HCT116 (cell line): Measurements from ENCODE around the gene AIM2. TPM values are rescaled to one million over a fixed set of nuclear protein-coding genes. Genes with fewer than 3 reads are reported as not detected.

Experiments
- ATAC-seq: fragments of 200-7000 bp; cut with Tn5 transposase; 2 replicates; pipeline ENCODE4 v1.9.1; 2020; ENCODE audit warnings: mild to moderate bottlenecking, moderate library complexity
- BruUV-seq: library from RNA; stranded (reverse); fragments of 400-500 nt; replicated peaks from 2 replicates; lab custom pipeline; 2021; lab: Mats Ljungman, UMichigan
- CTCF ChIA-PET: fragments of 300-600 bp; sonication (Branson Sonifier 250); formaldehyde crosslinking; loops from one replicate; lab custom pipeline; 2021; ENCODE audit warnings: antibody characterized with exemption; lab: Charles Lee
- POLR2A ChIA-PET: fragments of 300-600, 350-600 bp; sonication (Branson Sonifier 250); formaldehyde crosslinking; loops from one replicate; lab custom pipeline; 2021; ENCODE audit warnings: antibody characterized with exemption; lab: Charles Lee
- RAD21 ChIA-PET, 2 experiments: fragments of 300-600 bp; sonication (Branson Sonifier 250); formaldehyde crosslinking; loops; one replicate each; lab custom pipeline; 2023; ENCODE audit warnings: low total read pairs in 2 of 2; ENCODE audit not compliant: uncharacterized antibody in 2 of 2, unreplicated experiment in 2 of 2, low non-redundant PET in 1 of 2; lab: Charles Lee
- DNase-seq: peaks from one replicate; pipeline ENCODE4 v3.0.0-alpha.2; 2010; ENCODE audit warnings: low read depth, low spot score
- H2AFZ ChIP-seq: fragments of 200-600 bp; shearing (Covaris generic), sonication (generic); 2 replicates; pipeline ENCODE4 v1.6.1; 2017; ENCODE audit warnings: low read depth, mixed run types, mixed read lengths, antibody characterized with exemption, low read length; ENCODE audit not compliant: poor library complexity, severe bottlenecking
- H3K27ac ChIP-seq: 2 replicates; pipeline ENCODE4 v1.5.1; 2012; ENCODE audit warnings: low read depth, low read length
- H3K27me3 ChIP-seq: fragments of 200-600 bp; sonication (generic); 2 replicates; pipeline ENCODE4 v1.6.1; 2016; ENCODE audit warnings: mixed run types, low read length, mixed read lengths; ENCODE audit not compliant: insufficient read depth
- H3K36me3 ChIP-seq, 2 experiments: fragments of 200-500 bp in 1 of 2; fragments of 200-600 bp in 1 of 2; sonication (Bioruptor generic) in 1 of 2; sonication (generic) in 1 of 2; 2 replicates each; pipeline versions ENCODE4 v1.5.1 to v1.6.1; 2014 to 2016; ENCODE audit warnings: low read length in 2 of 2, inconsistent platforms in 1 of 2, mixed read lengths in 1 of 2, mixed run types in 1 of 2; ENCODE audit not compliant: insufficient read depth in 2 of 2, control insufficient read depth in 1 of 2
- H3K4me1 ChIP-seq, 2 experiments: fragments of 200-600 bp in 1 of 2; sonication (generic) in 1 of 2; 2 replicates each; pipeline versions ENCODE4 v1.5.1 to v1.6.1; 2012 to 2017; ENCODE audit warnings: low read length in 2 of 2, inconsistent platforms in 1 of 2, mild to moderate bottlenecking in 1 of 2, mixed read lengths in 1 of 2, mixed run types in 1 of 2, moderate library complexity in 1 of 2; ENCODE audit not compliant: insufficient read depth in 2 of 2, control insufficient read depth in 1 of 2
- H3K4me2 ChIP-seq: fragments of 200-600 bp; sonication (generic); 2 replicates; pipeline ENCODE4 v1.6.1; 2017; ENCODE audit warnings: mixed run types, low read length, mixed read lengths
- H3K4me3 ChIP-seq, 2 experiments: fragments of 200-600 bp in 1 of 2; sonication (generic) in 1 of 2; replicated peaks in 1 of 2; 2 replicates each; pipeline ENCODE4 v1.5.1; 2011 to 2016; ENCODE audit warnings: low read length in 2 of 2, control low read depth in 1 of 2, low read depth in 1 of 2, mild to moderate bottlenecking in 1 of 2, mixed read lengths in 1 of 2, mixed run types in 1 of 2
- H3K79me2 ChIP-seq: fragments of 200-600 bp; sonication (generic); 2 replicates; pipeline ENCODE4 v1.6.1; 2017; ENCODE audit warnings: mild to moderate bottlenecking, mixed run types, low read length, moderate library complexity, mixed read lengths; ENCODE audit not compliant: insufficient read depth
- H3K9ac ChIP-seq: fragments of 200-600 bp; sonication (generic); 2 replicates; pipeline ENCODE4 v1.6.1; 2016; ENCODE audit warnings: low read length, mixed read lengths
- H3K9me2 ChIP-seq: fragments of 200-600 bp; sonication (generic), shearing (Covaris generic); 2 replicates; pipeline ENCODE4 v1.6.1; 2017; ENCODE audit warnings: mixed run types, mild to moderate bottlenecking, moderate library complexity; ENCODE audit not compliant: insufficient read depth
- H3K9me3 ChIP-seq, 2 experiments: fragments of 200-500 bp in 1 of 2; fragments of 200-600 bp in 1 of 2; sonication (Bioruptor generic) in 1 of 2; sonication (generic) in 1 of 2; 2 replicates each; pipeline ENCODE4 v1.6.1; 2014 to 2017; ENCODE audit warnings: low read length in 2 of 2, mixed read lengths in 2 of 2, inconsistent platforms in 1 of 2, low read depth in 1 of 2, mild to moderate bottlenecking in 1 of 2, mixed run types in 1 of 2, moderate library complexity in 1 of 2; ENCODE audit not compliant: control insufficient read depth in 1 of 2, insufficient read depth in 1 of 2
- H4K20me1 ChIP-seq: fragments of 200-600 bp; sonication (generic), shearing (Covaris generic); 2 replicates; pipeline ENCODE4 v1.6.1; 2017; ENCODE audit warnings: mixed run types, mild to moderate bottlenecking, moderate library complexity; ENCODE audit not compliant: insufficient read depth
- CBX3 ChIP-seq: IDR thresholded peaks from 2 replicates; pipeline ENCODE4 v1.6.1; 2012; ENCODE audit warnings: low read depth
- CEBPB ChIP-seq: IDR thresholded peaks from 2 replicates; pipeline ENCODE4 v1.6.1; 2012; ENCODE audit warnings: low read depth
- EGR1 ChIP-seq: IDR thresholded peaks from 2 replicates; pipeline ENCODE4 v1.6.1; 2012; ENCODE audit warnings: low read depth
- EZH2 ChIP-seq: fragments of 200-600 bp; sonication (generic); IDR thresholded peaks from 2 replicates; pipeline ENCODE4 v1.6.1; 2017; ENCODE audit warnings: antibody characterized with exemption, mixed run types
- EZH2phosphoT487 ChIP-seq: fragments of 200-600 bp; IDR thresholded peaks from 2 replicates; pipeline ENCODE4 v1.6.1; 2018; ENCODE audit warnings: antibody characterized with exemption, borderline replicate concordance
- FOSL1 ChIP-seq: IDR thresholded peaks from 2 replicates; pipeline ENCODE4 v1.6.1; 2012; ENCODE audit warnings: low read depth
- JUND ChIP-seq: IDR thresholded peaks from 2 replicates; pipeline ENCODE4 v1.6.1; 2012
- POLR2AphosphoS5 ChIP-seq: IDR thresholded peaks from 2 replicates; pipeline ENCODE4 v1.6.1; 2011; ENCODE audit warnings: mild to moderate bottlenecking, low read depth, low read length, moderate library complexity
- REST ChIP-seq: IDR thresholded peaks from 2 replicates; pipeline ENCODE4 v1.6.1; 2012; ENCODE audit warnings: low read depth
- TCF7L2 ChIP-seq: IDR thresholded peaks from 2 replicates; pipeline ENCODE4 v1.7.0; 2011; ENCODE audit warnings: borderline replicate concordance, inconsistent platforms; ENCODE audit not compliant: insufficient read depth, insufficient read length; ENCODE audit errors: extremely low read depth
- YY1 ChIP-seq: IDR thresholded peaks from 2 replicates; pipeline ENCODE4 v1.6.1; 2011; ENCODE audit warnings: low read length, low read depth, moderate library complexity, mild to moderate bottlenecking; ENCODE audit not compliant: insufficient replicate concordance; ENCODE audit errors: extremely low read depth
- ZFX ChIP-seq: fragments of 450-650 bp; IDR thresholded peaks from 2 replicates; pipeline ENCODE4 v1.6.1; 2017
- intact Hi-C: fragments of 100-400 bp; cut with micrococcal nuclease; formaldehyde crosslinking; loops from 2 replicates; pipeline ENCODE4 v1.10.0; 2022
- total RNA-seq: library from RNA; stranded (reverse); gene quantifications from one replicate; pipeline ENCODE4 v1.2.1, GENCODE V29; 2021; ENCODE audit not compliant: unreplicated experiment
- TF ChIP-seq, protein P1 (sequence below): IDR thresholded peaks from 2 replicates; pipeline ENCODE4 v1.6.1; 2012
- TF ChIP-seq, protein P2 (sequence below): IDR thresholded peaks from 2 replicates; pipeline ENCODE4 v1.6.1; 2011; ENCODE audit warnings: mild to moderate bottlenecking, low read length, moderate library complexity; ENCODE audit not compliant: insufficient replicate concordance; ENCODE audit errors: extremely low read depth
- TF ChIP-seq, protein P3 (sequence below): IDR thresholded peaks from 2 replicates; pipeline ENCODE4 v1.6.1; 2012

The AIM2 gene
- total RNA-seq, 1 experiment from 2014 or later, result not detected

GRCh38 chr1:159088546-159089183 lies 12.1 kb upstream of the AIM2 start:
- POLR2A ChIA-PET, result no interaction called here

More at GRCh38 chr1:159088546-159089183, 12.1 kb upstream of the AIM2 start:
- Histone ChIP-seq H4K20me1 (no peaks in the 10 kb centered on the region), H3K4me1 (no peaks in the 10 kb centered on the region), H3K9me2 (no peaks in the 10 kb centered on the region), H3K9me3 (no peaks in the 10 kb centered on the region), H3K4me2 (no peak overlapping the region), H3K9ac (no peak overlapping the region)
- no peak for DNase-seq
- BruUV-seq, result no TSS peak
- CTCF ChIA-PET, result interaction anchor here (0.9 kb wide), 1 partner anchor 44 kb away, joined by 3 read pairs; no protein-coding TSS in a partner anchor
- intact Hi-C loops, result no loop called here
- no peak for ATAC-seq
- TF ChIP-seq, protein P1, sequence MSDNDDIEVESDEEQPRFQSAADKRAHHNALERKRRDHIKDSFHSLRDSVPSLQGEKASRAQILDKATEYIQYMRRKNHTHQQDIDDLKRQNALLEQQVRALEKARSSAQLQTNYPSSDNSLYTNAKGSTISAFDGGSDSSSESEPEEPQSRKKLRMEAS, result no peak
- TF ChIP-seq YY1 (no peak), REST (no peak), EGR1 (no peak), CBX3 (no peak), ZFX (no peak), TCF7L2 (no peak), CEBPB (no peak), FOSL1 (no peak), POLR2AphosphoS5 (no peak), EZH2phosphoT487 (no peak), JUND (no peak), EZH2 (no peak)
- TF ChIP-seq, protein P2, sequence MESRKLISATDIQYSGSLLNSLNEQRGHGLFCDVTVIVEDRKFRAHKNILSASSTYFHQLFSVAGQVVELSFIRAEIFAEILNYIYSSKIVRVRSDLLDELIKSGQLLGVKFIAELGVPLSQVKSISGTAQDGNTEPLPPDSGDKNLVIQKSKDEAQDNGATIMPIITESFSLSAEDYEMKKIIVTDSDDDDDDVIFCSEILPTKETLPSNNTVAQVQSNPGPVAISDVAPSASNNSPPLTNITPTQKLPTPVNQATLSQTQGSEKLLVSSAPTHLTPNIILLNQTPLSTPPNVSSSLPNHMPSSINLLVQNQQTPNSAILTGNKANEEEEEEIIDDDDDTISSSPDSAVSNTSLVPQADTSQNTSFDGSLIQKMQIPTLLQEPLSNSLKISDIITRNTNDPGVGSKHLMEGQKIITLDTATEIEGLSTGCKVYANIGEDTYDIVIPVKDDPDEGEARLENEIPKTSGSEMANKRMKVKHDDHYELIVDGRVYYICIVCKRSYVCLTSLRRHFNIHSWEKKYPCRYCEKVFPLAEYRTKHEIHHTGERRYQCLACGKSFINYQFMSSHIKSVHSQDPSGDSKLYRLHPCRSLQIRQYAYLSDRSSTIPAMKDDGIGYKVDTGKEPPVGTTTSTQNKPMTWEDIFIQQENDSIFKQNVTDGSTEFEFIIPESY, result no peak
- TF ChIP-seq, protein P3, sequence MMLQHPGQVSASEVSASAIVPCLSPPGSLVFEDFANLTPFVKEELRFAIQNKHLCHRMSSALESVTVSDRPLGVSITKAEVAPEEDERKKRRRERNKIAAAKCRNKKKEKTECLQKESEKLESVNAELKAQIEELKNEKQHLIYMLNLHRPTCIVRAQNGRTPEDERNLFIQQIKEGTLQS, result no peak
- TF ChIP-seq, all 23 proteins: peak for 0
- Histone ChIP-seq H3K4me3 (no peak overlapping the region), H2AFZ (no peak overlapping the region), H3K36me3 (no peaks in the 10 kb centered on the region), H3K27me3 (no peaks in the 10 kb centered on the region), H3K79me2 (no peaks in the 10 kb centered on the region), H3K27ac (no peak overlapping the region)
- RAD21 ChIA-PET, result no interaction called here
